NB4 (cell line): Measurements from ENCODE around the gene ASB1.

ENCODE experiments used
- MYC ChIP-seq: IDR thresholded peaks from 2 replicates; pipeline ENCODE4 v1.6.1; 2011; ENCODE audit warnings: low read depth, low read length
- POLR2A ChIP-seq: IDR thresholded peaks from 2 replicates; pipeline ENCODE4 v1.6.1; 2011; ENCODE audit warnings: mild to moderate bottlenecking; ENCODE audit not compliant: insufficient read length; ENCODE audit errors: extremely low read depth
- TF ChIP-seq, protein P1 (sequence below): IDR thresholded peaks from one replicate; pipeline ENCODE4 v1.5.1; 2012; ENCODE audit warnings: low read depth, low read length

DNA sequence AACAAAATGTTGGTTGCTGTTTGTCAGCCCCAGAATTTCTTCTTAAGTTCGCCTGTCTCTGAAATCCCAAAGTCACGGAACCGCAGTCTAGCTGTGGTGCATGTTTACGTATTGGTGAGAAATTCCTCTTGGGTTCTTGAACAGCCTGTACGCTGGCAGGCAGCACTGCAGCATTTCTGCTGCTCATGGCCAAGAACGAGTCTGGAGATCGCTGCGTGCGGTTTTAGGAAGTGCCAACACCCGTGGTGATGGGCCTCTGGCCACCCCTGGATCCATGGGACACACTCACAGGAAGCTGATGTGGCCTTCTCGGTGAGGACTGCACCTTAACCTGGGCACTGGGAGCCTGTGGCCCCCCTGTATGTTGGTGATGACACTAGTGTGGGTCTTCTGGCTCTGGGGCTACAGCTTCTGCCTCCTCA is 23.7 kb downstream of the ASB1 start:
- TF ChIP-seq, protein P1, sequence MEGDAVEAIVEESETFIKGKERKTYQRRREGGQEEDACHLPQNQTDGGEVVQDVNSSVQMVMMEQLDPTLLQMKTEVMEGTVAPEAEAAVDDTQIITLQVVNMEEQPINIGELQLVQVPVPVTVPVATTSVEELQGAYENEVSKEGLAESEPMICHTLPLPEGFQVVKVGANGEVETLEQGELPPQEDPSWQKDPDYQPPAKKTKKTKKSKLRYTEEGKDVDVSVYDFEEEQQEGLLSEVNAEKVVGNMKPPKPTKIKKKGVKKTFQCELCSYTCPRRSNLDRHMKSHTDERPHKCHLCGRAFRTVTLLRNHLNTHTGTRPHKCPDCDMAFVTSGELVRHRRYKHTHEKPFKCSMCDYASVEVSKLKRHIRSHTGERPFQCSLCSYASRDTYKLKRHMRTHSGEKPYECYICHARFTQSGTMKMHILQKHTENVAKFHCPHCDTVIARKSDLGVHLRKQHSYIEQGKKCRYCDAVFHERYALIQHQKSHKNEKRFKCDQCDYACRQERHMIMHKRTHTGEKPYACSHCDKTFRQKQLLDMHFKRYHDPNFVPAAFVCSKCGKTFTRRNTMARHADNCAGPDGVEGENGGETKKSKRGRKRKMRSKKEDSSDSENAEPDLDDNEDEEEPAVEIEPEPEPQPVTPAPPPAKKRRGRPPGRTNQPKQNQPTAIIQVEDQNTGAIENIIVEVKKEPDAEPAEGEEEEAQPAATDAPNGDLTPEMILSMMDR: no peak
- no peak for TF ChIP-seq POLR2A
- no peak for TF ChIP-seq MYC
